ENCODE measurements around the gene MYL12A. TPM values are rescaled to one million over a fixed set of nuclear protein-coding genes. Genes with fewer than 3 reads are reported as not detected.
"Not testable (repeated sequence)": the region's sequence is repeated elsewhere in the genome, so short reads cannot be mapped to it uniquely, and the experiment has no call there.

The MYL12A gene
- 100 to 1,000 TPM; 338 to 348 TPM for total RNA-seq
- polyA plus RNA-seq: 3,038 TPM

DNA sequence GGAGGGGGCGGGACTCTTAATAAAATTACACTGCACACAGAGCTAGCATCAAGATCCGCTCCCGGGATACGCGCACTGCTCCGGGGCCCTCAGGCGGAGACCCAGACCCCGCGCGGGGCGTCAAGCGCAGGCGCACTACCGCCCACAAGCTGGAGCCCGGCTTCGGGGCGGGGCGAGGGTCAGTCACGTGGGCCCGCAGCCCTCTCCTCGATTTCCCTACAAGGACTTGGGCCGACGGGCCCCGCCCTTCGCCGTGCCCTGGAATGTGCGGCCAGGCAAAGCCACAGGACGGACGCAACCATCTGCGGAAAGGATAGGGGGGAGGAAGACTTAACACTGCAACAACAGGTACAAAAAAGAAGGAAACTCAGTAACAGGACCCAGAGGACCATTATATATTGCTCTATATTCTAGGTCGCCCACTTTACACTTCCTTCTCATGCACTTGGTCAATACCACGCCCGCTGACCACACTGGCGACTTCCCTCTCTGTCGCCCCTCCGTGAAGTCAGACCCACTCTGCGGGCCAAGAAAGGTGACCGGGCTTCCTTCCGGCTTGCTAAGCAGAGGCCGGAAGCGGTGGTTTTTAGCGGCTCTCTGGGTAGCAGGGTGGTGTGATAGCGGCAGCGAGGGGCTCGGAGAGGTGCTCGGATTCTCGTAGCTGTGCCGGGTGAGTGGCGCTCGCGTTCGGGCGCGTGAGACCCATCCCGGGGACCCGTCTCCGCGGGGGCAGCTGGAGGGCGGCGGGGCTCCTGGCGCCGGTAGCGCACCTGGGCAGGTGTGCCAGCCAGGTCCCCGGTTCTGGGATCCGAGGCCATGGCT lies at the start of gene MYL12A:
Gene MYL12A (plus strand): TSS at position 562 of the 822 bp plus-strand sequence. CDS start 5,447 bp downstream, outside the sequence.
- no peaks in the 10 kb centered on the region for H3K9me3 ChIP-seq (ENCODE audit: low read length)
- H3K36me3 ChIP-seq (ENCODE audit: insufficient read depth, low read length): peaks cover 6% of the 10 kb centered on the region
- H3K27ac ChIP-seq (ENCODE audit: low read depth, low read length): peak within 1 kb of the TSS; percentile 96
- ChIA-PET CTCF (interaction anchor here (0.9 to 5.7 kb wide), 23 partner anchors 8 to 346 kb away, joined by 3 to 42 read pairs (median 6); partner anchors contain the start of gene MYL12B), POLR2A (interaction anchor here (0.6 to 8.7 kb wide), 30 partner anchors 8 to 642 kb away, joined by 3 to 134 read pairs (median 4); partner anchors contain the start of genes MYL12B and SMCHD1)
- no peaks in the 10 kb centered on the region for H3K9me3 Mint-ChIP-seq
- H3K27me3 ChIP-seq (ENCODE audit: insufficient read depth, low read length, poor library complexity, severe bottlenecking): no peaks in the 10 kb centered on the region
- H3K4me3 Mint-ChIP-seq: peak within 1 kb of the TSS; percentile 92 to 98 (median 94)
- H3K4me3 ChIP-seq (ENCODE audit: low read length): peak within 1 kb of the TSS; percentile 96
- peaks cover 43 to 66% (median 58%) of the 10 kb centered on the region in 3 donors for H3K4me1 Mint-ChIP-seq
- H3K27ac Mint-ChIP-seq: peak within 1 kb of the TSS; percentile 91 to 98 (median 97)
- peaks cover 36% of the 10 kb centered on the region for H3K4me1 ChIP-seq (ENCODE audit: insufficient read depth, low read length)
- peaks cover 7 to 33% (median 8%) of the 10 kb centered on the region in 3 donors for H3K36me3 Mint-ChIP-seq
- H3K27me3 Mint-ChIP-seq: peaks cover 0 to 2% of the 10 kb centered on the region in 2 donors
- DNase-seq: peak; percentile 78 to 93 (median 86)

DNA sequence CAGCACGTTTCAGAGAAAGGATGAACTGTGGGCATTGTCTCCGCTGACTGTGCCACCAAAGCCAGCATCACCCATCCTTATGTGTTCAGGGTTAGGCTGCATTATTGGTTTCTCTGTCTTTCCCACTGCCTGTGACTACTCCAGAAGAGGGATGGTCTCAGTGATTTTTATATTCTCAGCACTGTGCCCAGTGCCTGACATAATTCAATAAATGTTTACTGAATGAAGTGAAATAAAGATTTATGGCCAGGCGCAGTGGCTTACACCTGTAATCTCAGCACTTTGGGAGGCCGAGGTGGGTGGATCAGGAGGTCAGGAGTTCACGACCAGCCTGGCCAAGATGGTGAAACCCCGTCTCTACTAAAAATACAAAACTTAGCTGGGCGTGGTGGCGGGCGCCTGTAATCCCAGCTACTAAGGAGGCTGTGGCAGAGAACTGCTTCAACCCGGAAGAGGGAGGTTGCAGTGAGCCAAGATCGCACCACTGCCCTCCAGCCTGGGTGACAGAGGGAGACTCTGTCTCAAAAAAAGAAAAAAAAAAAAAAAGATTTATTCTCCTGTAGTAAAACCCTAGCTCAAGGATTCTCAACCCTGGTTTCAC lies 49.2 kb upstream of the MYL12A start:
- CTCF ChIA-PET; H3K4me1 ChIP-seq (ENCODE audit: insufficient read depth, low read length); H3K27ac Mint-ChIP-seq; H3K9me3 ChIP-seq (ENCODE audit: low read length); H3K27ac ChIP-seq (ENCODE audit: low read depth, low read length); H3K4me3 Mint-ChIP-seq; H3K36me3 ChIP-seq (ENCODE audit: insufficient read depth, low read length); H3K27me3 ChIP-seq (ENCODE audit: insufficient read depth, low read length, poor library complexity, severe bottlenecking); DNase-seq; POLR2A ChIA-PET; H3K4me3 ChIP-seq (ENCODE audit: low read length); H3K4me1 Mint-ChIP-seq: not testable (repeated sequence)
- peaks cover 3 to 32% (median 5%) of the 10 kb centered on the region in 3 donors for H3K36me3 Mint-ChIP-seq
- peaks cover 9 to 14% (median 11%) of the 10 kb centered on the region in 5 donors for H3K9me3 Mint-ChIP-seq
- H3K27me3 Mint-ChIP-seq: peaks cover 0 to 10% of the 10 kb centered on the region in 2 donors

DNA sequence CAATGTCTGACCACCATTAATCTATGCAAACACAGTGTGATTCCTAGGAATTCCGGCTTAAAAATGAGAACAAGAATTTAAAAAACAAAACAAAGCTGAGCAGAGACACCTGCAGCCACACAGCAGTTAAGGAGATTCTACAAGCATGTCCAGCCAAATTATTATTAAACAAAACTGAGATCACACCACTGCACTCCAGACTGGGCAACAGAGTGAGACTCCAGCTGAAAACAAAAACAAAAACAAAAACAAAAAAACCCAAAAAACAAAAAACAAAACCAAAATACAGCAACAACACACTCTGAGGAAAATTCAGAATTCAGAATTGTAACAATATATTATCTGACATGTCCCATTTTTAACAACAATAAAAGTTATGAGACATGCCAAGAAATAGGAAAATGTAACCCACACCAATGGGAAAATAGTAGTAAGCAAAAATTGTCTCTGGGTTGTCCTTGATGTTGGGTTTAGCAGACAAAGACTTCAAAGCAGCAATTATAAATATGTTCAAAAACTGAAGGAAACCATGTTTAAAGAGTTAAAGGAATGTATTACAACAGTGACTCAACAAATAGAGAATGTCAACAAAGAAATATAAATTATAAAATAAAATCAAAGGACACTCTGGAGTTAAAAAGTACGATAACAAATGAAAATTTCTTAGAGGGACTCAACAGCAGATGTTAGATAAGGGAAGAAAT lies 47.5 kb upstream of the MYL12A start:
- Mint-ChIP-seq H3K9me3 (peaks cover 21 to 29% (median 24%) of the 10 kb centered on the region in 5 donors), H3K36me3 (peaks cover 6 to 47% (median 9%) of the 10 kb centered on the region in 3 donors), H3K4me3 (no peak overlapping the region), H3K27ac (no peak overlapping the region), H3K27me3 (peaks cover 0 to 8% of the 10 kb centered on the region in 2 donors), H3K4me1 (no peaks in the 10 kb centered on the region)
- POLR2A ChIA-PET: no interaction called here
- Histone ChIP-seq H3K4me3 (ENCODE audit: low read length) (no peak overlapping the region), H3K4me1 (ENCODE audit: insufficient read depth, low read length) (no peaks in the 10 kb centered on the region), H3K27me3 (ENCODE audit: insufficient read depth, low read length, poor library complexity, severe bottlenecking) (no peaks in the 10 kb centered on the region), H3K27ac (ENCODE audit: low read depth, low read length) (no peak overlapping the region), H3K9me3 (ENCODE audit: low read length) (no peaks in the 10 kb centered on the region), H3K36me3 (ENCODE audit: insufficient read depth, low read length) (no peaks in the 10 kb centered on the region)
- DNase-seq: no peak
- CTCF ChIA-PET: interaction anchor here (0.7 kb wide), 1 partner anchor 80 kb away, joined by 3 read pairs; no protein-coding TSS in a partner anchor

DNA sequence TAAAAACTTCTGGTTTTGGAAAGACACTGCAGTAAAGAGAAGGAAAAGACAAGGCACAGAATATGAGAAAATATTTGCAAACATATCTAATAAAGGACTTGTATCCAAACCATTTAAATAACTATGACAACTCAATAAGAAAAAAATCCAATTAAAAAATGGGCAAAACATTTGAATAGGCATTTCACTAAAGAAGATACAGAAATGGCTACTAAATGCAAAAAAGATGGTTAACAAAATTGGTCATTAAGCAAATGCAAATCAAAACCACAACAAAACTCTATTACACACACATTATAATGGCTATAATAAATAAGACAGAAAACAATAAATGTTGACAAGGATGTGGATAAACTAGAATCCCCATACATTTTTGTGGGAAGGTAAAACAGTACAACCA lies 42.4 kb upstream of the MYL12A start:
- no peaks in the 10 kb centered on the region for H3K27me3 ChIP-seq (ENCODE audit: insufficient read depth, low read length, poor library complexity, severe bottlenecking)
- Mint-ChIP-seq H3K27me3 (peaks cover 0 to 3% of the 10 kb centered on the region in 2 donors), H3K9me3 (peaks cover 27 to 35% (median 31%) of the 10 kb centered on the region in 5 donors), H3K4me1 (peaks cover 7 to 9% (median 9%) of the 10 kb centered on the region in 3 donors), H3K4me3 (no peak overlapping the region), H3K27ac (no peak overlapping the region), H3K36me3 (peaks cover 12 to 56% (median 17%) of the 10 kb centered on the region in 3 donors)
- no peak overlapping the region for H3K4me3 ChIP-seq (ENCODE audit: low read length)
- H3K4me1 ChIP-seq (ENCODE audit: insufficient read depth, low read length): no peaks in the 10 kb centered on the region
- no peaks in the 10 kb centered on the region for H3K9me3 ChIP-seq (ENCODE audit: low read length)
- H3K27ac ChIP-seq (ENCODE audit: low read depth, low read length): no peak overlapping the region
- ChIA-PET CTCF (interaction anchor here (1.0 kb wide), 1 partner anchor 56 kb away, joined by 3 read pairs; no protein-coding TSS in a partner anchor), POLR2A (no interaction called here)
- no peak for DNase-seq
- H3K36me3 ChIP-seq (ENCODE audit: insufficient read depth, low read length): no peaks in the 10 kb centered on the region

DNA sequence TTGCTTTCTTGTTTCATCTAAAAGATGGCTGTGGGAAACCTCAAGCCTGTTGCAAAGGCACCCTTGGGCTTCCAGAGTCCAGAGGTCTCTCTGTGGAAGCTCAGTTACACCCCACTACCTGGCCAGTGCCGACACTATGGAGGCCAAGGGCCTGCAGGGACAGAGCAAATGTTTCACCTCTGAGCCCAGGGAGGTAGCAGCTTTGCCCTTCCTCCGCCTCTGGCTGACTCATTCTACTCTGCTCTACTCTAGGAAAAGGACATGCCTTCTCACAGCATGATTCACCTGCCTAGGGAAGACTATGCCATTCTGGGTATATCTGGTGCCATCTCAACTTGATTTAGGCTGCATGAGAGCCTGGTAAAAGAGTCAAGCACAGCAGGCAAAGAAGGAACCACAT lies 40.0 kb upstream of the MYL12A start:
- Mint-ChIP-seq H3K4me1 (peaks cover 7 to 13% (median 11%) of the 10 kb centered on the region in 3 donors), H3K9me3 (peaks cover 22 to 31% (median 27%) of the 10 kb centered on the region in 5 donors), H3K27ac (no peak overlapping the region), H3K36me3 (peaks cover 12 to 41% (median 14%) of the 10 kb centered on the region in 3 donors), H3K4me3 (no peak overlapping the region), H3K27me3 (peaks cover 0 to 3% of the 10 kb centered on the region in 2 donors)
- no peaks in the 10 kb centered on the region for H3K36me3 ChIP-seq (ENCODE audit: insufficient read depth, low read length)
- H3K9me3 ChIP-seq (ENCODE audit: low read length): no peaks in the 10 kb centered on the region
- POLR2A ChIA-PET: no interaction called here
- H3K27ac ChIP-seq (ENCODE audit: low read depth, low read length): no peak overlapping the region
- DNase-seq: no peak
- CTCF ChIA-PET: interaction anchor here (1.1 kb wide), 1 partner anchor 16 kb away, joined by 3 read pairs; no protein-coding TSS in a partner anchor
- no peaks in the 10 kb centered on the region for H3K27me3 ChIP-seq (ENCODE audit: insufficient read depth, low read length, poor library complexity, severe bottlenecking)
- H3K4me3 ChIP-seq (ENCODE audit: low read length): no peak overlapping the region
- H3K4me1 ChIP-seq (ENCODE audit: insufficient read depth, low read length): no peaks in the 10 kb centered on the region

DNA sequence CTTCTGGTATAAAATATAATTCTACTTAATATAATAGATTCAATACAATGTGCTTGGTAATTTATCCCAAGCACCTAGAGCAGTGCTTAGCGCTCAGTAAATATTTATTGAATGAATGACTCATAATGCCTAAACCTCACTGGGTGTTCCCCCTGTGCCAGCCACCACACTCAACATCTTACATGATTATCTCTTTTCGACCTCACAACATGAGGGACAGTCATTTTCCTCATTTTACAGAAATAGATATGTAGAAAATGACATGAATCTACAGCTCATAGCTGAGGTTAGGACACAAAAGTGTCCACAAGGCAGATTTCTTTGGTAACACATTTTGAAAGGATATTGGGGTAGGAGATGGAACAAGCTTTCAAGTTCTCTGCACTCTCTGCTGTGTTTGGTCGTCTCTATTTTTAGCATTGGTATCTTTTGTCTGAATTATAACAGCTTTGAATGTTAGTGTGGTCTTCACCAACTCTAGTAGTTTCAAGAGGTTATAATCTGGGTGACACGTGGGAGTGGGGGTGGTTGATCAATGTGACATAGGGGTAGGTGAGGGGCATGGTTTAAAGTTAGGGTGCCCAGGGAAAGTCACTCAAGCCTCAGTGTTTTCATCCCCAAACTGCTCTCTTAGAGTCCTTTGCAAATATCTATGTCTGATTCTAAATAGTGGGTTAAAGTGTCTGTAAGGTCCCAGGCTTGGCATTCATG lies 37.6 kb upstream of the MYL12A start:
- POLR2A ChIA-PET: interaction anchor here (0.6 kb wide), 1 partner anchor 228 kb away, joined by 3 read pairs; no protein-coding TSS in a partner anchor
- Mint-ChIP-seq H3K4me1 (peaks cover 18 to 27% (median 24%) of the 10 kb centered on the region in 3 donors), H3K27me3 (peaks cover 0 to 3% of the 10 kb centered on the region in 2 donors), H3K9me3 (peaks cover 6 to 10% (median 7%) of the 10 kb centered on the region in 5 donors), H3K27ac (peak overlapping the region in 1 of 8 donors; percentile 54), H3K4me3 (no peak overlapping the region), H3K36me3 (peaks cover 10 to 20% (median 13%) of the 10 kb centered on the region in 3 donors)
- Histone ChIP-seq H3K27me3 (ENCODE audit: insufficient read depth, low read length, poor library complexity, severe bottlenecking) (no peaks in the 10 kb centered on the region), H3K36me3 (ENCODE audit: insufficient read depth, low read length) (no peaks in the 10 kb centered on the region), H3K9me3 (ENCODE audit: low read length) (no peaks in the 10 kb centered on the region), H3K4me1 (ENCODE audit: insufficient read depth, low read length) (peaks cover 12% of the 10 kb centered on the region), H3K4me3 (ENCODE audit: low read length) (no peak overlapping the region), H3K27ac (ENCODE audit: low read depth, low read length) (no peak overlapping the region)
- DNase-seq: no peak
- CTCF ChIA-PET: no interaction called here

DNA sequence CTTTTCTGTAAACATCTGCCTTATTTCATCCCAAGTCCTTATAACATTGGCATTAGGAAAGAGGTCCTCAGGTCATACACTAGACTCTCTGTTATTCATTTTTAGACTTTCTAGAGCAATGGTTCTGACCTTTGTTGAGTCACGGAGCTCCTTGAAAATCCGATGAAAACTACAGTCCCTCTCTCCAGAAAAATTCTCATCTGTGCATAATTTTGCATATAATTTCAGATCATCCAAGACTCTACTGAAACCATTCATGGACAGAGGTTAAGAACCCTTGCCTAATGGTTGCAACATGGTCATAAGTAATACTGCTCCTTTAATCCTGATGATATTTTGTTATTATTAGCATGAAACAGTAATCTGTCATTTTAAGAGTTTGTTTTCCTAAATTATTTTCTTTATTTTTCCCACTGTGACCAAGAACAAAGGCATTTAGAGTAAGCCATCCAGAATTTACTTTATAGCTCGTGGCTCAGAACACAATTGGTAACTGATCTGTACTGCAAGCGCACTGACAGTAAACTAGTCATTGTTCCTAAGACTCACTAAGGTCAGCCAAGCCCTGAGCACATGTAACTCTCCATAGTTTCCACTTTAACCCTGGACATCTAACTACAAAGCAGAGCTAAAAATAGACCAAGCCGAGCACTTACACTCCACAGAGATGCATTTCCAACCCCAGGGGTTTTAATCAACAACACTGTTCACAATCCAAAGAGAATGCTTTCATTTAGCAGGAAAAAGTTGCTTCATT lies 36.2 kb upstream of the MYL12A start:
- Histone ChIP-seq H3K27ac (ENCODE audit: low read depth, low read length) (no peak overlapping the region), H3K9me3 (ENCODE audit: low read length) (no peaks in the 10 kb centered on the region), H3K4me3 (ENCODE audit: low read length) (no peak overlapping the region), H3K36me3 (ENCODE audit: insufficient read depth, low read length) (no peaks in the 10 kb centered on the region), H3K27me3 (ENCODE audit: insufficient read depth, low read length, poor library complexity, severe bottlenecking) (no peaks in the 10 kb centered on the region), H3K4me1 (ENCODE audit: insufficient read depth, low read length) (peaks cover 12% of the 10 kb centered on the region)
- peaks cover 18 to 27% (median 24%) of the 10 kb centered on the region in 3 donors for H3K4me1 Mint-ChIP-seq
- ChIA-PET POLR2A (no interaction called here), CTCF (no interaction called here)
- H3K36me3 Mint-ChIP-seq: peaks cover 7 to 10% (median 9%) of the 10 kb centered on the region in 3 donors
- H3K27ac Mint-ChIP-seq: peak overlapping the region in 1 of 8 donors; percentile 46
- no peak overlapping the region for H3K4me3 Mint-ChIP-seq
- peaks cover 0 to 3% of the 10 kb centered on the region in 2 donors for H3K27me3 Mint-ChIP-seq
- DNase-seq: no peak
- peaks cover 0 to 1% (median 0%) of the 10 kb centered on the region in 5 donors for H3K9me3 Mint-ChIP-seq

Data from CD8-positive, alpha-beta memory T cell (primary cell).